SK-N-MC (cell line): ENCODE results near the gene RGS7.

ENCODE experiments used
- EZH2 ChIP-seq: fragments of 200-600 bp; sonication (generic); IDR thresholded peaks from one replicate; pipeline ENCODE4 v1.6.1; 2017; ENCODE audit warnings: antibody characterized with exemption
- POLR2AphosphoS5 ChIP-seq: IDR thresholded peaks from 2 replicates; pipeline ENCODE4 v1.6.1; 2012; ENCODE audit warnings: mild to moderate bottlenecking, low read depth, low read length, borderline replicate concordance

GRCh38 chr1:241208910-241209379 lies 148.1 kb downstream of the RGS7 start:
- TF ChIP-seq EZH2 (no peak), POLR2AphosphoS5 (no peak)
